ENCODE data around the gene ANO1.

The ANO1 gene

GRCh38 chr11:70040869-70041501 is 37.1 kb upstream of the ANO1 start:
- TF ChIP-seq GATA3 (IDR thresholded peaks at IDR 0.05; ENCODE audit: low read depth, low read length) (no peak), GATA2 (IDR thresholded peaks at IDR 0.05; ENCODE audit: low read depth, low read length) (no peak)

GRCh38 chr11:70043482-70043881 is 34.6 kb upstream of the ANO1 start:
- TF ChIP-seq GATA3 (IDR thresholded peaks at IDR 0.05; ENCODE audit: low read depth, low read length) (no peak), GATA2 (IDR thresholded peaks at IDR 0.05; ENCODE audit: low read depth, low read length) (no peak)

- no peak for TF ChIP-seq GATA2 (IDR thresholded peaks at IDR 0.05; ENCODE audit: low read depth, low read length)
Observed at GRCh38 chr11:70046089-70046488, 32.0 kb upstream of the ANO1 start.

GRCh38 chr11:70048279-70049024 is 29.7 kb upstream of the ANO1 start:
- TF ChIP-seq GATA2 (IDR thresholded peaks at IDR 0.05; ENCODE audit: low read depth, low read length) (no peak), GATA3 (IDR thresholded peaks at IDR 0.05; ENCODE audit: low read depth, low read length) (no peak)

- TF ChIP-seq GATA2 (IDR thresholded peaks at IDR 0.05; ENCODE audit: low read depth, low read length) (no peak), GATA3 (IDR thresholded peaks at IDR 0.05; ENCODE audit: low read depth, low read length) (no peak)
Observed at GRCh38 chr11:70049045-70049444, 29.1 kb upstream of the ANO1 start.

- TF ChIP-seq GATA2 (IDR thresholded peaks at IDR 0.05; ENCODE audit: low read depth, low read length) (no peak), GATA3 (IDR thresholded peaks at IDR 0.05; ENCODE audit: low read depth, low read length) (no peak)
Observed at GRCh38 chr11:70050243-70050642, 27.9 kb upstream of the ANO1 start.

GRCh38 chr11:70054004-70054403 is 24.1 kb upstream of the ANO1 start:
- no peak for TF ChIP-seq GATA3 (IDR thresholded peaks at IDR 0.05; ENCODE audit: low read depth, low read length)
- TF ChIP-seq GATA2 (IDR thresholded peaks at IDR 0.05; ENCODE audit: low read depth, low read length) = no peak

GRCh38 chr11:70055444-70055843 is 22.7 kb upstream of the ANO1 start:
- TF ChIP-seq GATA3 (IDR thresholded peaks at IDR 0.05; ENCODE audit: low read depth, low read length) (no peak), GATA2 (IDR thresholded peaks at IDR 0.05; ENCODE audit: low read depth, low read length) (no peak)

GRCh38 chr11:70057080-70057479 is 21.0 kb upstream of the ANO1 start:
- TF ChIP-seq GATA3 (IDR thresholded peaks at IDR 0.05; ENCODE audit: low read depth, low read length) = no peak
- no peak for TF ChIP-seq GATA2 (IDR thresholded peaks at IDR 0.05; ENCODE audit: low read depth, low read length)

- TF ChIP-seq GATA2 (IDR thresholded peaks at IDR 0.05; ENCODE audit: low read depth, low read length) = no peak
- TF ChIP-seq GATA3 (IDR thresholded peaks at IDR 0.05; ENCODE audit: low read depth, low read length) = no peak
Observed at GRCh38 chr11:70059971-70060370, 18.1 kb upstream of the ANO1 start.

- TF ChIP-seq GATA2 (IDR thresholded peaks at IDR 0.05; ENCODE audit: low read depth, low read length) (no peak), GATA3 (IDR thresholded peaks at IDR 0.05; ENCODE audit: low read depth, low read length) (no peak)
Observed at GRCh38 chr11:70060611-70061293, 17.4 kb upstream of the ANO1 start.

- no peak for TF ChIP-seq GATA3 (IDR thresholded peaks at IDR 0.05; ENCODE audit: low read depth, low read length)
- no peak for TF ChIP-seq GATA2 (IDR thresholded peaks at IDR 0.05; ENCODE audit: low read depth, low read length)
Observed at GRCh38 chr11:70061734-70062133, 16.4 kb upstream of the ANO1 start.

- TF ChIP-seq GATA2 (IDR thresholded peaks at IDR 0.05; ENCODE audit: low read depth, low read length) = no peak
- TF ChIP-seq GATA3 (IDR thresholded peaks at IDR 0.05; ENCODE audit: low read depth, low read length) = no peak
Observed at GRCh38 chr11:70063121-70063520, 15.0 kb upstream of the ANO1 start.

GRCh38 chr11:70063555-70063954 is 14.6 kb upstream of the ANO1 start:
- no peak for TF ChIP-seq GATA3 (IDR thresholded peaks at IDR 0.05; ENCODE audit: low read depth, low read length)
- TF ChIP-seq GATA2 (IDR thresholded peaks at IDR 0.05; ENCODE audit: low read depth, low read length) = no peak

All from SH-SY5Y (cell line).